ENCODE results near the gene FZD2.

DNA sequence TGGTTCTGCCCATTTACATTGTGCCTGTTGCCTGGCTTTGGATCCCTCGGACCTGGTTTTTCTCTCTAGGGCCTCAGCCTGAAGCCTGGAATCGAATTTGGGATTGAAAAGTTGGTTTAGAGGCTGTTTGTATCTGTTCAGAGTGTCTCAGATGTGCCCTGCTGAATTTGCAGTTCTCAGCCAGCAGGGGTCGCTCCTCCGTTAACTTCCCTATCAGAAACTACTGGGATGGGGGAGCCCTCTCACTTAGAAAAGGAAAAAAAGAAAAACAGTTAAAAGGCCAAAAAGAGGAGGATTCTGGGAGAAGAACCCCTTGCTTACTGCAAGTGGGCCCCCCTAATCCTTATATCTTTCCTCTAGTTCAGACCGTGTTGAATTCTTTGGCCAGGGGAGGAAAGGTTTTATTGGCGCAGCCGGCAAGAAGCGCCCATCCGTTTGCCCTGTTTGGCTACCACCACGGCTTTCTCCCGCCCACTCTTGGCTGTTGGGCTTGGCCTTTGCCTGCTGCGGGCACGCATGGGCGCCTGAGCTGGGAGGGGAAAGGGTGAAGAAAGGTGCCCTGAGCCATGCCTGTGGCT lies 8.7 kb downstream of the FZD2 start:
- TF ChIP-seq CTCF (conservative IDR thresholded peaks at IDR 0.05; ENCODE audit: low read depth, low read length) (peak; percentile 64), FOS (IDR thresholded peaks at IDR 0.05; ENCODE audit: low read depth, low read length) (no peak), RAD21 (IDR thresholded peaks at IDR 0.05; ENCODE audit: low read length) (peak; percentile 70), MAFK (IDR thresholded peaks at IDR 0.05; ENCODE audit: low read depth, low read length) (no peak)
